H1 (cell line): ENCODE data around the gene MUS81. TPM values are rescaled to one million over a fixed set of nuclear protein-coding genes. Genes with fewer than 3 reads are reported as not detected.

Source experiments
- polyA plus RNA-seq, 7 experiments: library from polyadenylated mRNA; depleted of rRNA in 3 of 7; stranded (reverse) in 5 of 7; unstranded in 2 of 7; fragments of >200 nt in 5 of 7; fragments of 200-250 nt in 2 of 7; gene quantifications; 1 replicate in 5 of 7; 2 replicates in 1 of 7; 4 replicates in 1 of 7; pipeline versions ENCODE4 v1.2.1 to v1.2.3, GENCODE V29; 2011 to 2013; ENCODE audit warnings: missing spikeins in 2 of 7, mixed read lengths in 2 of 7
- total RNA-seq: library from RNA; stranded (reverse); fragmentation: NEBNext Ultra II Directional; extraction: Animal tissue kit (Norgen Biotek cat#: 25700); gene quantifications from 2 replicates; pipeline ENCODE4 v1.2.1, GENCODE V29; 2021
- TF ChIP-seq, protein P1 (sequence below): fragments of 300-600 bp; sonication (generic); IDR thresholded peaks from 2 replicates; pipeline ENCODE4 v1.7.1; 2012; ENCODE audit warnings: low read length, moderate library complexity, mild to moderate bottlenecking, inconsistent platforms; ENCODE audit not compliant: insufficient replicate concordance

Gene MUS81
- total and polyA plus RNA-seq, 2 of the 8 experiments (the other 6 are each of a cell fraction or from before 2014, with no cell fraction given): 30.2 to 31.5 TPM

DNA sequence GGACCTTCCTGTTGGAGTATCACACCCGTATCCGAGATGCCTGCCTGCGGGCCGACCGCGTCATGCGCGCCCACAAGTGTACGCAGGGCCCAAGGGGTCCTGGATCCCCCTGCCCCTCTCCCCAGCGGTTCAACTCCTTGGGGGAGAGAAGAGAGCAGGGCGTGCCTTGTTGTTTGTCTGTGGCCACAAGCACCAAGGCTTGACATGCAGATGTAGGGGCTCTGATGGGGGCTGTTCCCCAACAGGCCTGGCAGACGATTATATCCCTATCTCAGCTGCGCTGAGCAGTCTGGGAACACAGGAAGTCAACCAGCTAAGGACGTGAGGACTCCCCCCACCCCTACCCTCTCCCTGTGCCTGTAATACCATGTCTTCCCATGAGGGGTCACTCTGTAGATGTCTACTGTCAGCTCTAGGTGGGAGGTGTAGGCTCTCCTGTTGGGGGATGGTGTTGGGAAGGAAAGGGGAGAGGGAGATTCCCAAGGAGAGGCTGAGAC is 9.1 kb upstream of the MUS81 start (continued):
- TF ChIP-seq, protein P1, sequence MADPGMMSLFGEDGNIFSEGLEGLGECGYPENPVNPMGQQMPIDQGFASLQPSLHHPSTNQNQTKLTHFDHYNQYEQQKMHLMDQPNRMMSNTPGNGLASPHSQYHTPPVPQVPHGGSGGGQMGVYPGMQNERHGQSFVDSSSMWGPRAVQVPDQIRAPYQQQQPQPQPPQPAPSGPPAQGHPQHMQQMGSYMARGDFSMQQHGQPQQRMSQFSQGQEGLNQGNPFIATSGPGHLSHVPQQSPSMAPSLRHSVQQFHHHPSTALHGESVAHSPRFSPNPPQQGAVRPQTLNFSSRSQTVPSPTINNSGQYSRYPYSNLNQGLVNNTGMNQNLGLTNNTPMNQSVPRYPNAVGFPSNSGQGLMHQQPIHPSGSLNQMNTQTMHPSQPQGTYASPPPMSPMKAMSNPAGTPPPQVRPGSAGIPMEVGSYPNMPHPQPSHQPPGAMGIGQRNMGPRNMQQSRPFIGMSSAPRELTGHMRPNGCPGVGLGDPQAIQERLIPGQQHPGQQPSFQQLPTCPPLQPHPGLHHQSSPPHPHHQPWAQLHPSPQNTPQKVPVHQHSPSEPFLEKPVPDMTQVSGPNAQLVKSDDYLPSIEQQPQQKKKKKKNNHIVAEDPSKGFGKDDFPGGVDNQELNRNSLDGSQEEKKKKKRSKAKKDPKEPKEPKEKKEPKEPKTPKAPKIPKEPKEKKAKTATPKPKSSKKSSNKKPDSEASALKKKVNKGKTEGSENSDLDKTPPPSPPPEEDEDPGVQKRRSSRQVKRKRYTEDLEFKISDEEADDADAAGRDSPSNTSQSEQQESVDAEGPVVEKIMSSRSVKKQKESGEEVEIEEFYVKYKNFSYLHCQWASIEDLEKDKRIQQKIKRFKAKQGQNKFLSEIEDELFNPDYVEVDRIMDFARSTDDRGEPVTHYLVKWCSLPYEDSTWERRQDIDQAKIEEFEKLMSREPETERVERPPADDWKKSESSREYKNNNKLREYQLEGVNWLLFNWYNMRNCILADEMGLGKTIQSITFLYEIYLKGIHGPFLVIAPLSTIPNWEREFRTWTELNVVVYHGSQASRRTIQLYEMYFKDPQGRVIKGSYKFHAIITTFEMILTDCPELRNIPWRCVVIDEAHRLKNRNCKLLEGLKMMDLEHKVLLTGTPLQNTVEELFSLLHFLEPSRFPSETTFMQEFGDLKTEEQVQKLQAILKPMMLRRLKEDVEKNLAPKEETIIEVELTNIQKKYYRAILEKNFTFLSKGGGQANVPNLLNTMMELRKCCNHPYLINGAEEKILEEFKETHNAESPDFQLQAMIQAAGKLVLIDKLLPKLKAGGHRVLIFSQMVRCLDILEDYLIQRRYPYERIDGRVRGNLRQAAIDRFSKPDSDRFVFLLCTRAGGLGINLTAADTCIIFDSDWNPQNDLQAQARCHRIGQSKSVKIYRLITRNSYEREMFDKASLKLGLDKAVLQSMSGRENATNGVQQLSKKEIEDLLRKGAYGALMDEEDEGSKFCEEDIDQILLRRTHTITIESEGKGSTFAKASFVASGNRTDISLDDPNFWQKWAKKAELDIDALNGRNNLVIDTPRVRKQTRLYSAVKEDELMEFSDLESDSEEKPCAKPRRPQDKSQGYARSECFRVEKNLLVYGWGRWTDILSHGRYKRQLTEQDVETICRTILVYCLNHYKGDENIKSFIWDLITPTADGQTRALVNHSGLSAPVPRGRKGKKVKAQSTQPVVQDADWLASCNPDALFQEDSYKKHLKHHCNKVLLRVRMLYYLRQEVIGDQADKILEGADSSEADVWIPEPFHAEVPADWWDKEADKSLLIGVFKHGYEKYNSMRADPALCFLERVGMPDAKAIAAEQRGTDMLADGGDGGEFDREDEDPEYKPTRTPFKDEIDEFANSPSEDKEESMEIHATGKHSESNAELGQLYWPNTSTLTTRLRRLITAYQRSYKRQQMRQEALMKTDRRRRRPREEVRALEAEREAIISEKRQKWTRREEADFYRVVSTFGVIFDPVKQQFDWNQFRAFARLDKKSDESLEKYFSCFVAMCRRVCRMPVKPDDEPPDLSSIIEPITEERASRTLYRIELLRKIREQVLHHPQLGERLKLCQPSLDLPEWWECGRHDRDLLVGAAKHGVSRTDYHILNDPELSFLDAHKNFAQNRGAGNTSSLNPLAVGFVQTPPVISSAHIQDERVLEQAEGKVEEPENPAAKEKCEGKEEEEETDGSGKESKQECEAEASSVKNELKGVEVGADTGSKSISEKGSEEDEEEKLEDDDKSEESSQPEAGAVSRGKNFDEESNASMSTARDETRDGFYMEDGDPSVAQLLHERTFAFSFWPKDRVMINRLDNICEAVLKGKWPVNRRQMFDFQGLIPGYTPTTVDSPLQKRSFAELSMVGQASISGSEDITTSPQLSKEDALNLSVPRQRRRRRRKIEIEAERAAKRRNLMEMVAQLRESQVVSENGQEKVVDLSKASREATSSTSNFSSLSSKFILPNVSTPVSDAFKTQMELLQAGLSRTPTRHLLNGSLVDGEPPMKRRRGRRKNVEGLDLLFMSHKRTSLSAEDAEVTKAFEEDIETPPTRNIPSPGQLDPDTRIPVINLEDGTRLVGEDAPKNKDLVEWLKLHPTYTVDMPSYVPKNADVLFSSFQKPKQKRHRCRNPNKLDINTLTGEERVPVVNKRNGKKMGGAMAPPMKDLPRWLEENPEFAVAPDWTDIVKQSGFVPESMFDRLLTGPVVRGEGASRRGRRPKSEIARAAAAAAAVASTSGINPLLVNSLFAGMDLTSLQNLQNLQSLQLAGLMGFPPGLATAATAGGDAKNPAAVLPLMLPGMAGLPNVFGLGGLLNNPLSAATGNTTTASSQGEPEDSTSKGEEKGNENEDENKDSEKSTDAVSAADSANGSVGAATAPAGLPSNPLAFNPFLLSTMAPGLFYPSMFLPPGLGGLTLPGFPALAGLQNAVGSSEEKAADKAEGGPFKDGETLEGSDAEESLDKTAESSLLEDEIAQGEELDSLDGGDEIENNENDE: no peak
